K562 (cell line): ENCODE results near the gene ANAPC2. TPM values are rescaled to one million over a fixed set of nuclear protein-coding genes. Genes with fewer than 3 reads are reported as not detected.

Experiments used
- JUN ChIP-seq, 2 experiments: sonication (generic) in 1 of 2; formaldehyde crosslinking in 1 of 2; IDR thresholded peaks; 2 replicates each; pipeline versions ENCODE4 v1.6.1 to v1.8.0; 2012 to 2022; ENCODE audit warnings: borderline replicate concordance in 2 of 2, mild to moderate bottlenecking in 2 of 2, improper control_type of control experiment in 1 of 2, low read depth in 1 of 2, low read length in 1 of 2, missing genetic modification reagents in 1 of 2
- NFIC ChIP-seq: fragments of 450-650 bp; IDR thresholded peaks from 2 replicates; pipeline ENCODE4 v1.6.1; 2017; ENCODE audit warnings: mild to moderate bottlenecking, inconsistent platforms
- OTX1 ChIP-seq: fragments of 450-650 bp; formaldehyde crosslinking; IDR thresholded peaks from 2 replicates; pipeline ENCODE4 v1.4.0; 2022; ENCODE audit warnings: mild to moderate bottlenecking
- RAD21 ChIP-seq, 2 experiments: fragments of 250-450 bp in 1 of 2; fragments of 450-650 bp in 1 of 2; sonication (Bioruptor Pico) in 1 of 2; formaldehyde crosslinking in 1 of 2; IDR thresholded peaks in 1 of 2; conservative IDR thresholded peaks in 1 of 2; 2 replicates each; pipeline versions ENCODE4 v1.4.0 to v1.8.0; 2020 to 2022; ENCODE audit warnings: mild to moderate bottlenecking in 2 of 2, moderate library complexity in 1 of 2
- RB1 ChIP-seq: fragments of 450-650 bp; IDR thresholded peaks from 2 replicates; pipeline ENCODE4 v1.6.1; 2017; ENCODE audit warnings: low read depth, mild to moderate bottlenecking
- RBFOX2 ChIP-seq: fragments of 200-400 bp; formaldehyde crosslinking; IDR thresholded peaks from 2 replicates; pipeline ENCODE4 v1.6.1; 2017; ENCODE audit warnings: low read depth, mild to moderate bottlenecking, low read length, moderate library complexity
- ZNF444 ChIP-seq: fragments of 250-450 bp; sonication (Bioruptor Pico); IDR thresholded peaks from 2 replicates; pipeline ENCODE4 v1.4.0; 2020; ENCODE audit warnings: mild to moderate bottlenecking, moderate library complexity
- polyA plus RNA-seq, 8 experiments: library from polyadenylated mRNA; depleted of rRNA in 4 of 8; stranded (reverse) in 5 of 8; unstranded in 3 of 8; fragments of >200 nt; fragmentation: Nextera tagmentation in 2 of 8; fragmentation: Illumina TruSeq in 1 of 8; extraction: Ambion mirVana in 2 of 8; extraction: Trizol in 1 of 8; gene quantifications; 2 replicates each; pipeline versions ENCODE4 v1.2.1 to v1.2.3, GENCODE V29; 2011 to 2014; ENCODE audit warnings: inconsistent platforms in 1 of 8, missing spikeins in 1 of 8
- total RNA-seq, 7 experiments: library from RNA; depleted of rRNA in 6 of 7; stranded (reverse); fragments of >200 nt in 6 of 7; fragmentation: Illumina TruSeq in 2 of 7; extraction: Trizol in 2 of 7; gene quantifications; 2 replicates each; pipeline versions ENCODE4 v1.2.1 to v1.2.3, GENCODE V29; 2011 to 2021; ENCODE audit warnings: low replicate concordance in 1 of 7
- TF ChIP-seq, protein P1 (sequence below): sonication (generic); formaldehyde crosslinking; IDR thresholded peaks from 2 replicates; pipeline ENCODE4 v1.8.0; 2022; ENCODE audit warnings: missing genetic modification reagents, mild to moderate bottlenecking, moderate library complexity, borderline replicate concordance
- TF ChIP-seq, protein P2 (sequence below), 2 experiments: fragments of 450-650 bp; formaldehyde crosslinking in 1 of 2; IDR thresholded peaks; 2 replicates each; pipeline versions ENCODE4 v1.4.0 to v1.6.1; 2014 to 2020; ENCODE audit warnings: mild to moderate bottlenecking in 2 of 2, borderline replicate concordance in 1 of 2, low read depth in 1 of 2
- TF ChIP-seq, protein P3 (sequence below): fragments of 450-650 bp; formaldehyde crosslinking; IDR thresholded peaks from 2 replicates; pipeline ENCODE4 v1.4.0; 2020; ENCODE audit warnings: mild to moderate bottlenecking, moderate library complexity
- TF ChIP-seq, protein P4 (sequence below), 3 experiments: IDR thresholded peaks in 2 of 3; conservative IDR thresholded peaks in 1 of 3; 2 replicates each; pipeline ENCODE4 v1.5.1; 2011 to 2012; ENCODE audit warnings: low read length in 3 of 3, mild to moderate bottlenecking in 3 of 3, control low read depth in 2 of 3, improper control_type of control experiment in 1 of 3, inconsistent platforms in 1 of 3, low read depth in 1 of 3, mixed read lengths in 1 of 3, moderate library complexity in 1 of 3; ENCODE audit not compliant: insufficient read depth in 2 of 3

ANAPC2 gene
- total and polyA plus RNA-seq, 9 of the 15 experiments (the other 6 are each of a cell fraction or from before 2014, with no cell fraction given), result 0.11 to 56.5 (median 17.1) TPM; not detected in 1

DNA sequence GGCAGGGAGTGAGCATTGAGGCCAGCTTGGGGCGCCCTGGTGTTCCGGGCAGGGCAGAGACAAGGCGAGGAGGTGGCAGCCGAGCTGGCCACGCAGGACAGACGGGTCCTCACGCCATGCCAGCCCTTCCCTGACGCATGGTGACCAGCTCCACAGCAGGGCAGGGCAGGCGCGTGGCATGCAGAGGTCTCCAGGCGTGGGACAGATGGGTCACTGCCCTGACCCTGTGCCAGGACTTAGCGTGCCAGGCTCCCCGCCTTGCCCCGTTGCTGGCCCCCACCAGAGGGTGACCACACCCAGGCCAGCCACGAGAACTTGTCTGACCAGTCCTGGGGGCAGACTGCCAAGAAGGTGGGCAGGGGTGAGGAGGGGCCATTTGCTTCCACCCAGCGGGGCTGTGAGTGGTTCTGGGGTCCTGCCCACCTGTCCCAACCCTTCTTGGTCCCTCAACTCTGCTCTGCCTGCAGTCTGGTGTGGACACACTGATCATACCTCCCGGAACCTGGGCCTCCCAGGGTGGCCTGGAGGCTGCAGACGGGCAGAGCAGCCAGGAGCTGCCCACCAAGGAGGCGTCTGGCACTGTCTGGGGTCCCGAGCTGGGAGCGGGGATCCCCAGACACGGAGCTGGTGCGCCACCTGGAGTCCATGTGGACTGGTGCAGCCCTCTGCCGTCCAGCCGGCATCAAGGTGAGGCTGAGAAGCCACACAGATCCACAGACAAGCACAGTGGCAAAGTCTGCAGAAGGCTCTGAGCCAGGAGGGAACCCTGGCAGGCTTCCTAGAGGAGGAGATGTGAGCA, 38.9 kb upstream of the ANAPC2 start, which contains the start of gene RNF224 (continued):
- TF ChIP-seq RAD21 (CRISPR knock-in tag; conservative IDR thresholded peaks at IDR 0.05 in 1 of 2, IDR thresholded peaks at IDR 0.05 in 1 of 2) (peak; percentile 96 to 98), RB1 (peak; percentile 80; the same call in 1 of the 2 replicates), ZNF444 (CRISPR knock-in tag) (peak; percentile 76; the same call in 1 of the 2 replicates), OTX1 (CRISPR knock-in tag) (peak; percentile 67; the same call in 1 of the 2 replicates), RBFOX2 (0 out of 2 replicates have a peak, but pooled peaks have one; percentile 36), JUN (IDR thresholded peaks at IDR 0.05; ENCODE audit: borderline replicate concordance, low read depth, low read length) (0 out of 2 replicates have a peak, but pooled peaks have one; percentile 8), JUN (CRISPR knock-in tag; IDR thresholded peaks at IDR 0.05; ENCODE audit: borderline replicate concordance) (no peak), NFIC (peak; percentile 38)
- TF ChIP-seq, protein P1, sequence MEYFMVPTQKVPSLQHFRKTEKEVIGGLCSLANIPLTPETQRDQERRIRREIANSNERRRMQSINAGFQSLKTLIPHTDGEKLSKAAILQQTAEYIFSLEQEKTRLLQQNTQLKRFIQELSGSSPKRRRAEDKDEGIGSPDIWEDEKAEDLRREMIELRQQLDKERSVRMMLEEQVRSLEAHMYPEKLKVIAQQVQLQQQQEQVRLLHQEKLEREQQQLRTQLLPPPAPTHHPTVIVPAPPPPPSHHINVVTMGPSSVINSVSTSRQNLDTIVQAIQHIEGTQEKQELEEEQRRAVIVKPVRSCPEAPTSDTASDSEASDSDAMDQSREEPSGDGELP (CRISPR knock-in tag), result peak; percentile 75
- TF ChIP-seq, protein P2, sequence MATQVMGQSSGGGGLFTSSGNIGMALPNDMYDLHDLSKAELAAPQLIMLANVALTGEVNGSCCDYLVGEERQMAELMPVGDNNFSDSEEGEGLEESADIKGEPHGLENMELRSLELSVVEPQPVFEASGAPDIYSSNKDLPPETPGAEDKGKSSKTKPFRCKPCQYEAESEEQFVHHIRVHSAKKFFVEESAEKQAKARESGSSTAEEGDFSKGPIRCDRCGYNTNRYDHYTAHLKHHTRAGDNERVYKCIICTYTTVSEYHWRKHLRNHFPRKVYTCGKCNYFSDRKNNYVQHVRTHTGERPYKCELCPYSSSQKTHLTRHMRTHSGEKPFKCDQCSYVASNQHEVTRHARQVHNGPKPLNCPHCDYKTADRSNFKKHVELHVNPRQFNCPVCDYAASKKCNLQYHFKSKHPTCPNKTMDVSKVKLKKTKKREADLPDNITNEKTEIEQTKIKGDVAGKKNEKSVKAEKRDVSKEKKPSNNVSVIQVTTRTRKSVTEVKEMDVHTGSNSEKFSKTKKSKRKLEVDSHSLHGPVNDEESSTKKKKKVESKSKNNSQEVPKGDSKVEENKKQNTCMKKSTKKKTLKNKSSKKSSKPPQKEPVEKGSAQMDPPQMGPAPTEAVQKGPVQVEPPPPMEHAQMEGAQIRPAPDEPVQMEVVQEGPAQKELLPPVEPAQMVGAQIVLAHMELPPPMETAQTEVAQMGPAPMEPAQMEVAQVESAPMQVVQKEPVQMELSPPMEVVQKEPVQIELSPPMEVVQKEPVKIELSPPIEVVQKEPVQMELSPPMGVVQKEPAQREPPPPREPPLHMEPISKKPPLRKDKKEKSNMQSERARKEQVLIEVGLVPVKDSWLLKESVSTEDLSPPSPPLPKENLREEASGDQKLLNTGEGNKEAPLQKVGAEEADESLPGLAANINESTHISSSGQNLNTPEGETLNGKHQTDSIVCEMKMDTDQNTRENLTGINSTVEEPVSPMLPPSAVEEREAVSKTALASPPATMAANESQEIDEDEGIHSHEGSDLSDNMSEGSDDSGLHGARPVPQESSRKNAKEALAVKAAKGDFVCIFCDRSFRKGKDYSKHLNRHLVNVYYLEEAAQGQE (IDR thresholded peaks at IDR 0.05; ENCODE audit: borderline replicate concordance), result peak; percentile 95
- TF ChIP-seq, protein P2 (CRISPR knock-in tag; IDR thresholded peaks at IDR 0.05; ENCODE audit: low read depth), result no peak
- TF ChIP-seq, protein P3, sequence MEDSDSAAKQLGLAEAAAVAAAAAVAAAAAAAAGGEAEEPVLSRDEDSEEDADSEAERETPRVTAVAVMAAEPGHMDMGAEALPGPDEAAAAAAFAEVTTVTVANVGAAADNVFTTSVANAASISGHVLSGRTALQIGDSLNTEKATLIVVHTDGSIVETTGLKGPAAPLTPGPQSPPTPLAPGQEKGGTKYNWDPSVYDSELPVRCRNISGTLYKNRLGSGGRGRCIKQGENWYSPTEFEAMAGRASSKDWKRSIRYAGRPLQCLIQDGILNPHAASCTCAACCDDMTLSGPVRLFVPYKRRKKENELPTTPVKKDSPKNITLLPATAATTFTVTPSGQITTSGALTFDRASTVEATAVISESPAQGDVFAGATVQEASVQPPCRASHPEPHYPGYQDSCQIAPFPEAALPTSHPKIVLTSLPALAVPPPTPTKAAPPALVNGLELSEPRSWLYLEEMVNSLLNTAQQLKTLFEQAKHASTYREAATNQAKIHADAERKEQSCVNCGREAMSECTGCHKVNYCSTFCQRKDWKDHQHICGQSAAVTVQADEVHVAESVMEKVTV (CRISPR knock-in tag), result peak; percentile 95
- TF ChIP-seq, protein P4, sequence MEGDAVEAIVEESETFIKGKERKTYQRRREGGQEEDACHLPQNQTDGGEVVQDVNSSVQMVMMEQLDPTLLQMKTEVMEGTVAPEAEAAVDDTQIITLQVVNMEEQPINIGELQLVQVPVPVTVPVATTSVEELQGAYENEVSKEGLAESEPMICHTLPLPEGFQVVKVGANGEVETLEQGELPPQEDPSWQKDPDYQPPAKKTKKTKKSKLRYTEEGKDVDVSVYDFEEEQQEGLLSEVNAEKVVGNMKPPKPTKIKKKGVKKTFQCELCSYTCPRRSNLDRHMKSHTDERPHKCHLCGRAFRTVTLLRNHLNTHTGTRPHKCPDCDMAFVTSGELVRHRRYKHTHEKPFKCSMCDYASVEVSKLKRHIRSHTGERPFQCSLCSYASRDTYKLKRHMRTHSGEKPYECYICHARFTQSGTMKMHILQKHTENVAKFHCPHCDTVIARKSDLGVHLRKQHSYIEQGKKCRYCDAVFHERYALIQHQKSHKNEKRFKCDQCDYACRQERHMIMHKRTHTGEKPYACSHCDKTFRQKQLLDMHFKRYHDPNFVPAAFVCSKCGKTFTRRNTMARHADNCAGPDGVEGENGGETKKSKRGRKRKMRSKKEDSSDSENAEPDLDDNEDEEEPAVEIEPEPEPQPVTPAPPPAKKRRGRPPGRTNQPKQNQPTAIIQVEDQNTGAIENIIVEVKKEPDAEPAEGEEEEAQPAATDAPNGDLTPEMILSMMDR (IDR thresholded peaks at IDR 0.05 in 2 of 3, conservative IDR thresholded peaks at IDR 0.05 in 1 of 3; ENCODE audit: insufficient read depth in 2 of 3, low read depth in 1 of 3, low read length in 3 of 3), result peak; percentile 96 to 97 (median 96)
